Endothelial cell of umbilical vein (primary cell): ENCODE measurements around the gene PPP1R10. TPM values are rescaled to one million over a fixed set of nuclear protein-coding genes. Genes with fewer than 3 reads are reported as not detected.
A peak's percentile ranks its signal among the peaks of the same experiment; 100 is the strongest.

Source experiments
- BruUV-seq: library from RNA; stranded (reverse); fragments of 400-500 nt; replicated peaks from 2 replicates; lab custom pipeline; 2021; lab: Mats Ljungman, UMichigan
- CTCF ChIA-PET: fragments of 300-600, 350-600 bp; sonication (Branson Sonifier 250); formaldehyde crosslinking; loops from one replicate; lab custom pipeline; 2021; ENCODE audit warnings: antibody characterized with exemption, inconsistent platforms; lab: Charles Lee
- POLR2A ChIA-PET: fragments of 300-600, 350-600 bp; sonication (Branson Sonifier 250); formaldehyde crosslinking; loops from one replicate; lab custom pipeline; 2021; ENCODE audit warnings: antibody characterized with exemption, inconsistent platforms; lab: Charles Lee
- DNase-seq: peaks from one replicate; pipeline ENCODE4 v3.0.0-alpha.2; 2011; ENCODE audit warnings: low read depth, low spot score
- FAIRE-seq: peaks from 2 replicates; lab custom pipeline; 2011; peaks lifted over from hg19 to GRCh38; lab: Jason Lieb, UNC
- H2AFZ ChIP-seq: 2 replicates; pipeline ENCODE4 v1.6.0; 2012; ENCODE audit warnings: low read depth, low read length, control low read depth, inconsistent platforms
- H3K27ac ChIP-seq: 2 replicates; pipeline ENCODE4 v1.5.1; 2011; ENCODE audit warnings: low read depth, mild to moderate bottlenecking, control low read depth, low read length, moderate library complexity; ENCODE audit not compliant: insufficient read depth
- H3K27me3 ChIP-seq, 2 experiments: 2 replicates each; pipeline versions ENCODE4 v1.6.0 to v1.6.1; 2011; ENCODE audit warnings: low read length in 2 of 2, mixed read lengths in 1 of 2; ENCODE audit not compliant: control insufficient read depth in 2 of 2, insufficient read depth in 2 of 2
- H3K36me3 ChIP-seq, 2 experiments: 2 replicates in 1 of 2; 3 replicates in 1 of 2; pipeline ENCODE4 v1.5.1; 2011; ENCODE audit warnings: low read length in 2 of 2, mild to moderate bottlenecking in 1 of 2, moderate library complexity in 1 of 2; ENCODE audit not compliant: control insufficient read depth in 2 of 2, insufficient read depth in 2 of 2; ENCODE audit errors: extremely low read depth in 1 of 2
- H3K4me1 ChIP-seq: 3 replicates; pipeline ENCODE4 v1.5.1; 2011; ENCODE audit warnings: mild to moderate bottlenecking, low read length; ENCODE audit not compliant: control insufficient read depth, insufficient read depth; ENCODE audit errors: extremely low read depth
- H3K4me2 ChIP-seq: 2 replicates; pipeline ENCODE4 v1.6.1; 2011; ENCODE audit warnings: low read length, control low read depth, mixed read lengths; ENCODE audit not compliant: insufficient read depth
- H3K4me3 ChIP-seq, 3 experiments: fragments of 200-600 bp in 1 of 3; sonication (generic), shearing (Covaris generic) in 1 of 3; replicated peaks in 1 of 3; 2 replicates each; pipeline ENCODE4 v1.5.1; 2011 to 2016; ENCODE audit warnings: control low read depth in 3 of 3, low read length in 3 of 3, mild to moderate bottlenecking in 2 of 3, inconsistent platforms in 1 of 3, low read depth in 1 of 3, moderate library complexity in 1 of 3; ENCODE audit not compliant: insufficient read depth in 1 of 3
- H3K79me2 ChIP-seq: 2 replicates; pipeline ENCODE4 v1.6.0; 2012; ENCODE audit warnings: low read length, inconsistent platforms; ENCODE audit not compliant: control insufficient read depth, insufficient read depth
- H3K9ac ChIP-seq: replicated peaks from 2 replicates; pipeline ENCODE3; 2011; ENCODE audit warnings: low read length, control low read depth; ENCODE audit not compliant: insufficient read depth; ENCODE audit errors: extremely low read depth
- H3K9me1 ChIP-seq: replicated peaks from 3 replicates; pipeline ENCODE4 v1.6.0; 2011; ENCODE audit warnings: mild to moderate bottlenecking, low read length; ENCODE audit not compliant: control insufficient read depth, insufficient read depth; ENCODE audit errors: extremely low read depth
- H3K9me3 ChIP-seq: replicated peaks from 2 replicates; pipeline ENCODE4 v1.5.1; 2012; ENCODE audit warnings: low read length, inconsistent platforms; ENCODE audit not compliant: control insufficient read depth, insufficient read depth
- H4K20me1 ChIP-seq: replicated peaks from 2 replicates; pipeline ENCODE3; 2011; ENCODE audit warnings: mild to moderate bottlenecking, low read length; ENCODE audit not compliant: control insufficient read depth, insufficient read depth; ENCODE audit errors: extremely low read depth
- CTCF ChIP-seq, 2 donors: IDR thresholded peaks; 1 replicate in 1 of 2; 2 replicates in 1 of 2; pipeline ENCODE4 v1.5.1; 2011; ENCODE audit warnings: low read length in 2 of 2, mild to moderate bottlenecking in 2 of 2, moderate library complexity in 2 of 2, control low read depth in 1 of 2, inconsistent platforms in 1 of 2, low read depth in 1 of 2; ENCODE audit not compliant: insufficient read depth in 1 of 2; ENCODE audit errors: extremely low read depth in 1 of 2
- EZH2 ChIP-seq: IDR thresholded peaks from 2 replicates; pipeline ENCODE4 v1.6.1; 2012; ENCODE audit warnings: borderline replicate concordance, low read depth, mild to moderate bottlenecking, moderate library complexity, low read length, inconsistent platforms; ENCODE audit not compliant: severe bottlenecking
- FOS ChIP-seq: IDR thresholded peaks from 2 replicates; pipeline ENCODE4 v1.6.1; 2011; ENCODE audit warnings: mild to moderate bottlenecking, low read length, moderate library complexity, borderline replicate concordance; ENCODE audit not compliant: insufficient read depth
- GATA2 ChIP-seq: IDR thresholded peaks from 2 replicates; pipeline ENCODE4 v1.7.0; 2011; ENCODE audit warnings: low read depth, mild to moderate bottlenecking, moderate library complexity, mixed read lengths, low read length; ENCODE audit not compliant: insufficient read length, insufficient read depth
- JUN ChIP-seq: IDR thresholded peaks from 2 replicates; pipeline ENCODE4 v1.6.1; 2011; ENCODE audit warnings: borderline replicate concordance, low read depth; ENCODE audit not compliant: insufficient read length, insufficient read depth
- MAX ChIP-seq: IDR thresholded peaks from 2 replicates; pipeline ENCODE4 v1.6.1; 2011; ENCODE audit not compliant: insufficient read depth, insufficient read length
- MYC ChIP-seq: IDR thresholded peaks from one replicate; pipeline ENCODE4 v1.6.1; 2011; ENCODE audit warnings: mild to moderate bottlenecking, low read depth, low read length
- POLR2A ChIP-seq: IDR thresholded peaks from 2 replicates; pipeline ENCODE4 v1.6.1; 2012; ENCODE audit warnings: low read depth, mild to moderate bottlenecking, control low read depth, low read length
- POLR2AphosphoS5 ChIP-seq: IDR thresholded peaks from 2 replicates; pipeline ENCODE4 v1.6.1; 2012; ENCODE audit warnings: low read depth, mild to moderate bottlenecking, control low read depth, low read length, moderate library complexity; ENCODE audit not compliant: insufficient read depth
- dilution Hi-C: fragments of 300-500 bp; cut with MboI; formaldehyde crosslinking; loops from one replicate; pipeline ENCODE4 v1.15.0; 2019; ENCODE audit warnings: low sequenced_read_pairs; ENCODE audit not compliant: extremely low pct_ligation_motif_present
- intact Hi-C: fragments of 100-400 bp; cut with micrococcal nuclease; formaldehyde crosslinking; loops from one replicate; pipeline ENCODE4 v1.10.0; 2022
- polyA plus RNA-seq, 4 experiments: library from polyadenylated mRNA; depleted of rRNA in 3 of 4; stranded (reverse) in 3 of 4; unstranded in 1 of 4; fragments of >200 nt; gene quantifications; 2 replicates each; pipeline versions ENCODE4 v1.2.1 to v1.2.3, GENCODE V29; 2011 to 2012; ENCODE audit warnings: missing spikeins in 1 of 4
- total RNA-seq: library from RNA; stranded (reverse); gene quantifications from 2 replicates; pipeline ENCODE4 v1.2.3, GENCODE V29; 2021

The PPP1R10 gene
- total and polyA plus RNA-seq, 2 donors (not counting 3 experiments of a cell fraction or from before 2014, with no cell fraction given) = 19.2 to 88.3 TPM

- peaks cover 46 to 58% of the 10 kb centered on the region in 2 experiments for H3K36me3 ChIP-seq
- POLR2A ChIA-PET = interaction anchor here (6.2 kb wide), 1 partner anchor 12 kb away, joined by 63 read pairs; no protein-coding TSS in a partner anchor
Observed at GRCh38 chr6:30601815-30602641, 15.0 kb downstream of the PPP1R10 start.

GRCh38 chr6:30601436-30601814, 15.6 kb downstream of the PPP1R10 start:
- intact Hi-C loops (no loop called here), dilution Hi-C loops (no loop called here)
- Histone ChIP-seq H3K4me3 (no peak overlapping the region), H3K9me3 (no peaks in the 10 kb centered on the region), H3K79me2 (no peaks in the 10 kb centered on the region), H3K9ac (no peak overlapping the region), H3K4me1 (peaks cover 8% of the 10 kb centered on the region), H4K20me1 (no peaks in the 10 kb centered on the region), H3K27ac (no peak overlapping the region), H2AFZ (no peak overlapping the region), H3K27me3 (no peaks in the 10 kb centered on the region), H3K9me1 (no peaks in the 10 kb centered on the region), H3K36me3 (peaks cover 40 to 56% of the 10 kb centered on the region in 2 experiments), H3K4me2 (no peak overlapping the region)
- FAIRE-seq (no peak), DNase-seq (no peak)
- no peak for TF ChIP-seq CTCF (IDR thresholded peaks at IDR 0.05; ENCODE audit: extremely low read depth in 1 of 2, insufficient read depth in 1 of 2, low read depth in 1 of 2, low read length in 2 of 2)
- no peak for TF ChIP-seq EZH2
- TF ChIP-seq POLR2A = no peak
- TF ChIP-seq JUN = no peak
- TF ChIP-seq MAX = no peak
- TF ChIP-seq FOS = no peak
- no peak for TF ChIP-seq GATA2
- no peak for TF ChIP-seq POLR2AphosphoS5
- no peak for TF ChIP-seq MYC
- CTCF ChIA-PET = interaction anchor here (0.9 to 8.8 kb wide), 4 partner anchors 11 to 129 kb away, joined by 3 to 149 read pairs (median 6); no protein-coding TSS in a partner anchor
- no TSS peak for BruUV-seq
- POLR2A ChIA-PET = interaction anchor here (6.2 kb wide), 1 partner anchor 12 kb away, joined by 63 read pairs; no protein-coding TSS in a partner anchor

More at GRCh38 chr6:30601815-30602641, 15.0 kb downstream of the PPP1R10 start:
- Histone ChIP-seq H3K9me1 (no peaks in the 10 kb centered on the region), H3K9ac (no peak overlapping the region), H3K4me1 (peaks cover 8% of the 10 kb centered on the region), H3K27me3 (no peaks in the 10 kb centered on the region), H2AFZ (no peak overlapping the region), H3K9me3 (no peaks in the 10 kb centered on the region), H3K27ac (no peak overlapping the region), H3K4me2 (no peak overlapping the region), H3K79me2 (no peaks in the 10 kb centered on the region), H4K20me1 (no peaks in the 10 kb centered on the region), H3K4me3 (no peak overlapping the region)
- peak; percentile 52 for TF ChIP-seq POLR2A
- TF ChIP-seq JUN = no peak
- DNase-seq (no peak), FAIRE-seq (no peak)
- intact Hi-C loops = no loop called here
- CTCF ChIA-PET = interaction anchor here (0.9 to 8.8 kb wide), 3 partner anchors 11 to 119 kb away, joined by 3 to 149 read pairs (median 6); no protein-coding TSS in a partner anchor
- BruUV-seq = no TSS peak
- dilution Hi-C loops = no loop called here
